Right lobe of liver (tissue), 4 donors: ENCODE data around the gene KCTD18.

Experiments
- POLR2A ChIP-seq: fragments of 450-650 bp; IDR thresholded peaks from one replicate; pipeline ENCODE4 v1.6.1; 2017; ENCODE audit warnings: antibody characterized with exemption, mild to moderate bottlenecking
- TF ChIP-seq, protein P1 (sequence below), 4 donors: fragments of 200-600 bp in 3 of 4; fragments of 450-650 bp in 1 of 4; IDR thresholded peaks; one replicate each; pipeline versions ENCODE4 v1.5.1 to v1.8.0; 2016 to 2022; ENCODE audit warnings: antibody characterized with exemption in 4 of 4, mild to moderate bottlenecking in 2 of 4
- donor health status: DM: no; HTN: no; CAD: no.
- donor health status: DM: no; HTN: no; CAD: no.
- donor health status: DM: no; HTN: yes; CAD: no.

GRCh38 chr2:200466425-200467418 lies 43.1 kb downstream of the KCTD18 start:
- TF ChIP-seq, protein P1, sequence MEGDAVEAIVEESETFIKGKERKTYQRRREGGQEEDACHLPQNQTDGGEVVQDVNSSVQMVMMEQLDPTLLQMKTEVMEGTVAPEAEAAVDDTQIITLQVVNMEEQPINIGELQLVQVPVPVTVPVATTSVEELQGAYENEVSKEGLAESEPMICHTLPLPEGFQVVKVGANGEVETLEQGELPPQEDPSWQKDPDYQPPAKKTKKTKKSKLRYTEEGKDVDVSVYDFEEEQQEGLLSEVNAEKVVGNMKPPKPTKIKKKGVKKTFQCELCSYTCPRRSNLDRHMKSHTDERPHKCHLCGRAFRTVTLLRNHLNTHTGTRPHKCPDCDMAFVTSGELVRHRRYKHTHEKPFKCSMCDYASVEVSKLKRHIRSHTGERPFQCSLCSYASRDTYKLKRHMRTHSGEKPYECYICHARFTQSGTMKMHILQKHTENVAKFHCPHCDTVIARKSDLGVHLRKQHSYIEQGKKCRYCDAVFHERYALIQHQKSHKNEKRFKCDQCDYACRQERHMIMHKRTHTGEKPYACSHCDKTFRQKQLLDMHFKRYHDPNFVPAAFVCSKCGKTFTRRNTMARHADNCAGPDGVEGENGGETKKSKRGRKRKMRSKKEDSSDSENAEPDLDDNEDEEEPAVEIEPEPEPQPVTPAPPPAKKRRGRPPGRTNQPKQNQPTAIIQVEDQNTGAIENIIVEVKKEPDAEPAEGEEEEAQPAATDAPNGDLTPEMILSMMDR (IDR thresholded peaks at IDR 0.05): no peak
- TF ChIP-seq POLR2A: no peak
